HepG2 (cell line): Measurements from ENCODE around the gene TMEM240. TPM values are rescaled to one million over a fixed set of nuclear protein-coding genes. Genes with fewer than 3 reads are reported as not detected.

Experiments
- ATAC-seq: fragments of 200-7000 bp; cut with Tn5 transposase; 3 replicates; pipeline ENCODE4 v1.9.1; 2020; ENCODE audit warnings: mild to moderate bottlenecking, moderate library complexity
- BruUV-seq: library from RNA; stranded (reverse); fragments of 400-500 nt; replicated peaks from 2 replicates; lab custom pipeline; 2021; lab: Mats Ljungman, UMichigan
- CTCF ChIA-PET: fragments of 300-600 bp; formaldehyde crosslinking; extraction: SDS; loops from one replicate; lab custom pipeline; 2021; ENCODE audit warnings: low total read pairs, inconsistent platforms, low intra/inter-chr PET ratio; lab: Yijun Ruan, JAX
- POLR2A ChIA-PET: fragments of 350-600 bp; sonication (Branson Sonifier 250); formaldehyde crosslinking; loops from one replicate; lab custom pipeline; 2020; ENCODE audit warnings: antibody characterized with exemption, inconsistent platforms; lab: Yijun Ruan, JAX
- DNase-seq: peaks from one replicate; pipeline ENCODE4 v3.0.0-alpha.2; 2015; ENCODE audit warnings: low spot score
- FAIRE-seq: peaks from 3 replicates; lab custom pipeline; 2011; peaks lifted over from hg19 to GRCh38; lab: Jason Lieb, UNC
- H2AFZ ChIP-seq: one replicate; pipeline ENCODE4 v1.6.1; 2011; ENCODE audit warnings: low read length, inconsistent platforms
- H3K27ac ChIP-seq: fragments of 300-600 bp; 3 replicates; pipeline ENCODE4 v1.8.0; 2011; ENCODE audit warnings: mixed run types, mild to moderate bottlenecking, mixed read lengths, low read length, inconsistent platforms; ENCODE audit not compliant: insufficient read depth; ENCODE audit errors: extremely low read length
- H3K27me3 ChIP-seq, 2 experiments: fragments of 200-600 bp in 1 of 2; 2 replicates in 1 of 2; 3 replicates in 1 of 2; pipeline versions ENCODE4 v1.6.0 to v1.8.0; 2011; ENCODE audit warnings: low read length in 2 of 2, mild to moderate bottlenecking in 2 of 2, moderate library complexity in 2 of 2, inconsistent platforms in 1 of 2; ENCODE audit not compliant: insufficient read depth in 2 of 2, control insufficient read depth in 1 of 2
- H3K36me3 ChIP-seq, 2 experiments: fragments of 200-600 bp in 1 of 2; replicated peaks in 1 of 2; 2 replicates in 1 of 2; 3 replicates in 1 of 2; pipeline versions ENCODE4 v1.5.1 to v1.8.0; 2011; ENCODE audit warnings: low read length in 2 of 2, inconsistent platforms in 1 of 2; ENCODE audit not compliant: insufficient read depth in 2 of 2, control insufficient read depth in 1 of 2
- H3K4me1 ChIP-seq: 2 replicates; pipeline ENCODE4 v1.5.1; 2012; ENCODE audit warnings: low read length, inconsistent platforms; ENCODE audit not compliant: insufficient read depth
- H3K4me2 ChIP-seq: 2 replicates; pipeline ENCODE4 v1.6.0; 2011; ENCODE audit warnings: low read depth, low read length, inconsistent platforms
- H3K4me3 ChIP-seq, 3 experiments: fragments of 200-600 bp in 1 of 3; sonication (generic), shearing (Covaris generic) in 1 of 3; replicated peaks in 1 of 3; 2 replicates each; pipeline ENCODE4 v1.5.1; 2011 to 2016; ENCODE audit warnings: low read length in 3 of 3, inconsistent platforms in 2 of 3, low read depth in 2 of 3, mild to moderate bottlenecking in 2 of 3, control low read depth in 1 of 3, mixed read lengths in 1 of 3; ENCODE audit not compliant: insufficient read depth in 1 of 3
- H3K79me2 ChIP-seq: one replicate; pipeline ENCODE4 v1.6.1; 2011; ENCODE audit warnings: low read length, inconsistent platforms; ENCODE audit not compliant: insufficient read depth
- H3K9ac ChIP-seq: 2 replicates; pipeline ENCODE4 v1.6.0; 2011; ENCODE audit warnings: mild to moderate bottlenecking, low read depth, low read length, inconsistent platforms; ENCODE audit not compliant: insufficient read depth
- H3K9me3 ChIP-seq: 2 replicates; pipeline ENCODE4 v1.5.1; 2012; ENCODE audit warnings: mild to moderate bottlenecking, low read length
- H4K20me1 ChIP-seq: 2 replicates; pipeline ENCODE4 v1.6.0; 2011; ENCODE audit warnings: inconsistent platforms, mild to moderate bottlenecking, low read length, moderate library complexity; ENCODE audit not compliant: insufficient read depth
- AGO2 ChIP-seq: fragments of 200-400 bp; formaldehyde crosslinking; optimal IDR thresholded peaks from 2 replicates; pipeline ENCODE3; 2017; ENCODE audit warnings: mild to moderate bottlenecking, low read depth, low read length, moderate library complexity
- ETV6 ChIP-seq: sonication (generic); formaldehyde crosslinking; conservative IDR thresholded peaks from 2 replicates; pipeline ENCODE4 v1.4.0; 2020; ENCODE audit warnings: missing genetic modification reagents
- RBFOX2 ChIP-seq: fragments of 200-400 bp; formaldehyde crosslinking; IDR thresholded peaks from 2 replicates; pipeline ENCODE4 v1.6.1; 2017; ENCODE audit warnings: low read depth, mild to moderate bottlenecking, low read length
- SAP130 ChIP-seq: IDR thresholded peaks from 2 replicates; pipeline ENCODE4 v1.6.1; 2016; ENCODE audit warnings: low read depth
- ZKSCAN5 ChIP-seq: sonication (generic); formaldehyde crosslinking; IDR thresholded peaks from 2 replicates; pipeline ENCODE4 v1.5.1; 2020; ENCODE audit warnings: mild to moderate bottlenecking, missing genetic modification reagents
- ZNF20 ChIP-seq: sonication (generic); formaldehyde crosslinking; IDR thresholded peaks from 2 replicates; pipeline ENCODE4 v1.4.0; 2020; ENCODE audit warnings: mild to moderate bottlenecking, moderate library complexity, missing genetic modification reagents
- ZNF30 ChIP-seq: sonication (generic); formaldehyde crosslinking; IDR thresholded peaks from 2 replicates; pipeline ENCODE4 v1.5.0; 2020; ENCODE audit warnings: mild to moderate bottlenecking, missing genetic modification reagents
- ZNF773 ChIP-seq: sonication (generic); formaldehyde crosslinking; IDR thresholded peaks from 2 replicates; pipeline ENCODE4 v1.4.0; 2020; ENCODE audit warnings: missing genetic modification reagents, borderline replicate concordance
- WGBS: methylation state at CpG from one replicate; pipeline ENCODE4 v1.1.6; 2017; ENCODE audit warnings: low lambda C conversion rate; 5-methylcytosine and 5-hydroxymethylcytosine counted together
- in situ Hi-C: cut with HindIII; loops from 2 replicates; pipeline ENCODE4 v1.10.0; 2017; ENCODE audit warnings: low pct_unique_long_range_greater_than_20kb; ENCODE audit not compliant: extremely low pct_ligation_motif_present
- intact Hi-C: fragments of 100-400 bp; cut with micrococcal nuclease; formaldehyde crosslinking; loops from one replicate; pipeline ENCODE4 v1.10.0; 2022; ENCODE audit not compliant: unreplicated experiment
- polyA plus RNA-seq, 8 experiments: library from polyadenylated mRNA; depleted of rRNA in 3 of 8; stranded (reverse) in 7 of 8; unstranded in 1 of 8; fragments of >200 nt; fragmentation: Illumina TruSeq in 4 of 8; extraction: Trizol in 4 of 8; gene quantifications; 2 replicates each; pipeline versions ENCODE4 v1.2.1 to v1.2.3, GENCODE V29; 2011 to 2016; ENCODE audit warnings: low read depth in 4 of 8, missing spikeins in 1 of 8, mixed read lengths in 1 of 8; ENCODE audit not compliant: insufficient read depth in 1 of 8
- total RNA-seq, 5 experiments: library from RNA; depleted of rRNA; stranded (reverse); fragments of >200 nt; fragmentation: Illumina TruSeq; extraction: Trizol; gene quantifications; 2 replicates each; pipeline ENCODE4 v1.2.3, GENCODE V29; 2016; ENCODE audit warnings: low read depth in 1 of 5
- TF ChIP-seq, protein P1 (sequence below): sonication (generic); formaldehyde crosslinking; IDR thresholded peaks from 2 replicates; pipeline ENCODE4 v1.5.0; 2020; ENCODE audit warnings: missing genetic modification reagents
- TF ChIP-seq, protein P2 (sequence below): sonication (generic); formaldehyde crosslinking; IDR thresholded peaks from 2 replicates; pipeline ENCODE4 v1.8.1; 2023; ENCODE audit warnings: mild to moderate bottlenecking, missing genetic modification reagents, borderline replicate concordance

The TMEM240 gene
- total and polyA plus RNA-seq, 2 of the 13 experiments (the other 11 are each of a cell fraction or from before 2014, with no cell fraction given): 0.17 TPM; not detected in 1

DNA sequence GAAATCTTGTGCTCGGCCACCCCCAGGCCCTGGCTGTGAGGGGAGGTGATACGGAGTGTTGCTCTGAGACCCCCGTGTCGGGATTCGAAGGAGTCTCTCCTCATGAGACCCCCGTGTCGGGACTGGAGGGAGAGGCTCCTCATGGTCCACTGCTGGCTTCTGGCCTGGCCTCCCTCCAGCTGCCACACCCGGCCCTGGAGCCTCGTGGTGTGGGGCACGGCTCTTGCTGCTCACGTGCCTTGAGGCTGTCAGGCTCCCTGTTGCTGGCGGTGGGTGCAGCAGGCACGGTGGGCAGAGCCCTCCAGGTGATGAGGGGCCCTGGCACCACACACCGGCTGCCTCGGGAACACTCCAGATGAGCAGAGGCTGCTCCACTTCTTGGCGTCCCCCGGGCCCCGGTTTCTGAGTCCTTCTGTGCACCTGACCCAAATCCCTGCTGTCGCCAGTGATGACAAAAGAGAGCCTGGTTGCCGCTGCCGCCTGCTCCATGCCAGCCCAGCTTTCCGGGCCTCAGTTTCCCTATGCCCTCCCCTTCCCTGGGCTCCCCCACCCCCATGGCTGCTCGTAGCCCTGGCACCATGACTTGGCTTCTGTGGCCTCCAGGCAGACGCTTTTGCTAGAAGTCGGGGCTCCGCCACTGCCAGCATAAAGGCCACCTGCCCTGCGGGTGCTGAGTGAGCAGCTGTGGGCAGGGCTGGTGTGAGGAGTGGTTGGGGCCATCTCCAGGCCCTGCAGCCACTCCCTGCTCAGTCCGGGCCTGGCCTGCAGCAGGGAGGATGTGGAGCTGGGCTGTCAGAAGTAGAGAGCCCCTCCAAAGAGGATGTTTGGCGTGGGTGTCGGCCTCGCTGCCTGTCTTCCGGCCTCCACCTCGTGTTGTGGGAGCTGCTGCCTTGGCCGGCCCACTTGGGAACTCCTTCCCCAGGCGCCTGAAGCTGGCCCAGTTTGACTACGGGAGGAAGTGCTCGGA lies 11.8 kb downstream of the TMEM240 start:
- ATAC-seq (no peak), DNase-seq (no peak), FAIRE-seq (no peak)
- intact Hi-C loops (no loop called here), in situ Hi-C loops (no loop called here)
- TF ChIP-seq RBFOX2 (peak; percentile 50; the same call in 1 of the 2 replicates), AGO2 (peak; percentile 21), ZNF20 (CRISPR knock-in tag) (no peak), SAP130 (CRISPR knock-in tag) (no peak), ZKSCAN5 (CRISPR knock-in tag) (no peak), ETV6 (CRISPR knock-in tag) (no peak), ZNF773 (CRISPR knock-in tag) (no peak), ZNF30 (CRISPR knock-in tag) (no peak)
- TF ChIP-seq, protein P1, sequence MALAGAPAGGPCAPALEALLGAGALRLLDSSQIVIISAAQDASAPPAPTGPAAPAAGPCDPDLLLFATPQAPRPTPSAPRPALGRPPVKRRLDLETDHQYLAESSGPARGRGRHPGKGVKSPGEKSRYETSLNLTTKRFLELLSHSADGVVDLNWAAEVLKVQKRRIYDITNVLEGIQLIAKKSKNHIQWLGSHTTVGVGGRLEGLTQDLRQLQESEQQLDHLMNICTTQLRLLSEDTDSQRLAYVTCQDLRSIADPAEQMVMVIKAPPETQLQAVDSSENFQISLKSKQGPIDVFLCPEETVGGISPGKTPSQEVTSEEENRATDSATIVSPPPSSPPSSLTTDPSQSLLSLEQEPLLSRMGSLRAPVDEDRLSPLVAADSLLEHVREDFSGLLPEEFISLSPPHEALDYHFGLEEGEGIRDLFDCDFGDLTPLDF (CRISPR knock-in tag): no peak
- TF ChIP-seq, protein P2, sequence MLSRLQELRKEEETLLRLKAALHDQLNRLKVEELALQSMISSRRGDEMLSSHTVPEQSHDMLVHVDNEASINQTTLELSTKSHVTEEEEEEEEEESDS (CRISPR knock-in tag): no peak
- 98% methylated on average over 22 of the region's 37 CpGs for WGBS
- Histone ChIP-seq H3K9me3 (no peaks in the 10 kb centered on the region), H3K79me2 (no peaks in the 10 kb centered on the region), H3K4me2 (no peak overlapping the region), H3K4me3 (no peak overlapping the region), H3K27me3 (no peaks in the 10 kb centered on the region), H3K27ac (no peak overlapping the region), H4K20me1 (no peaks in the 10 kb centered on the region), H3K4me1 (no peaks in the 10 kb centered on the region), H2AFZ (no peak overlapping the region), H3K9ac (no peak overlapping the region), H3K36me3 (peaks cover 16 to 26% of the 10 kb centered on the region in 2 experiments; a peak in 4 of 5 replicates)
- CTCF ChIA-PET: no interaction called here
- POLR2A ChIA-PET: interaction anchor here (0.6 kb wide), 1 partner anchor 43 kb away, joined by 3 read pairs; no protein-coding TSS in a partner anchor
- BruUV-seq: no TSS peak
